Measurements from ENCODE around the gene GALE.

Gene GALE

GRCh38 chr1:23793861-23794731 lies 6.5 kb downstream of the GALE start:
- DNase-seq (ENCODE audit: extremely low read depth, low read depth): no peak
- TF ChIP-seq CTCF (IDR thresholded peaks at IDR 0.05; ENCODE audit: low read depth, low read length): no peak

GRCh38 chr1:23793018-23793781 lies 7.4 kb downstream of the GALE start:
- no peak for DNase-seq (ENCODE audit: extremely low read depth, low read depth)
- TF ChIP-seq CTCF (IDR thresholded peaks at IDR 0.05; ENCODE audit: low read depth, low read length): no peak

GRCh38 chr1:23792151-23792945 lies 8.2 kb downstream of the GALE start:
- TF ChIP-seq CTCF (IDR thresholded peaks at IDR 0.05; ENCODE audit: low read depth, low read length): no peak
- no peak for DNase-seq (ENCODE audit: extremely low read depth, low read depth)

GRCh38 chr1:23791516-23792047 lies 9.0 kb downstream of the GALE start:
- no peak for DNase-seq (ENCODE audit: extremely low read depth, low read depth)
- no peak for TF ChIP-seq CTCF (IDR thresholded peaks at IDR 0.05; ENCODE audit: low read depth, low read length)

GRCh38 chr1:23790696-23791515 lies 9.6 kb downstream of the GALE start, which contains the start of gene LYPLA2:
TSS of gene LYPLA2 (plus strand) at chr1:23791145. CDS start at chr1:23792683, 1,538 bp downstream.
- DNase-seq (ENCODE audit: extremely low read depth, low read depth): peak; percentile 68
- TF ChIP-seq CTCF (IDR thresholded peaks at IDR 0.05; ENCODE audit: low read depth, low read length): no peak

GRCh38 chr1:23788695-23789094 lies 11.9 kb downstream of the GALE start:
- no peak for DNase-seq (ENCODE audit: extremely low read depth, low read depth)
- no peak for TF ChIP-seq CTCF (IDR thresholded peaks at IDR 0.05; ENCODE audit: low read depth, low read length)
